Uterus (tissue), 2 donors: ENCODE results near the gene CIRBP.

Experiments used
- POLR2A ChIP-seq, 2 donors: fragments of 450-650 bp; IDR thresholded peaks; one replicate each; pipeline ENCODE4 v1.6.1; 2016; ENCODE audit warnings: antibody characterized with exemption in 2 of 2, mild to moderate bottlenecking in 1 of 2, moderate library complexity in 1 of 2
- TF ChIP-seq, protein P1 (sequence below), 4 experiments: fragments of 200-600 bp in 2 of 4; fragments of 450-650 bp in 2 of 4; sonication (generic) in 2 of 4; IDR thresholded peaks; one replicate each; pipeline ENCODE4 v1.5.1; 2016 to 2019; ENCODE audit warnings: antibody characterized with exemption in 4 of 4, mild to moderate bottlenecking in 2 of 4, moderate library complexity in 1 of 4

DNA sequence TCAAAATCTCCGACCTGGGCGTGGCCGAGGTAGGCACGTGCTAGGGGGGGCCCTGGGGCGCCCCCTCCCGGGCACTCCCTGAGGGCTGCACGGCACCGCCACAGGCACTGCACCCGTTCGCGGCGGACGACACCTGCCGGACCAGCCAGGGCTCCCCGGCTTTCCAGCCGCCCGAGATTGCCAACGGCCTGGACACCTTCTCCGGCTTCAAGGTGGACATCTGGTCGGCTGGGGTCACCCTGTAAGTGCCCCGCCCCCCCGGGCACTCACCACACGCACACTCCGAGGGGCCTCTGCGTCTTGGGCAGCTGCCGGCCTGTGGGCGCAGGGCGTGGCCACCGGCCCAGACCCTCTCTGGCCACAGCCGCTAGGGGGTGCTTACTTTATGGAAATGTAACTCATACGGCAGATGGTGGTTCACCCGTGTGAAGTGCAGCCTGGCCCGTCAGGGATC, 48.6 kb upstream of the CIRBP start:
- TF ChIP-seq, protein P1, sequence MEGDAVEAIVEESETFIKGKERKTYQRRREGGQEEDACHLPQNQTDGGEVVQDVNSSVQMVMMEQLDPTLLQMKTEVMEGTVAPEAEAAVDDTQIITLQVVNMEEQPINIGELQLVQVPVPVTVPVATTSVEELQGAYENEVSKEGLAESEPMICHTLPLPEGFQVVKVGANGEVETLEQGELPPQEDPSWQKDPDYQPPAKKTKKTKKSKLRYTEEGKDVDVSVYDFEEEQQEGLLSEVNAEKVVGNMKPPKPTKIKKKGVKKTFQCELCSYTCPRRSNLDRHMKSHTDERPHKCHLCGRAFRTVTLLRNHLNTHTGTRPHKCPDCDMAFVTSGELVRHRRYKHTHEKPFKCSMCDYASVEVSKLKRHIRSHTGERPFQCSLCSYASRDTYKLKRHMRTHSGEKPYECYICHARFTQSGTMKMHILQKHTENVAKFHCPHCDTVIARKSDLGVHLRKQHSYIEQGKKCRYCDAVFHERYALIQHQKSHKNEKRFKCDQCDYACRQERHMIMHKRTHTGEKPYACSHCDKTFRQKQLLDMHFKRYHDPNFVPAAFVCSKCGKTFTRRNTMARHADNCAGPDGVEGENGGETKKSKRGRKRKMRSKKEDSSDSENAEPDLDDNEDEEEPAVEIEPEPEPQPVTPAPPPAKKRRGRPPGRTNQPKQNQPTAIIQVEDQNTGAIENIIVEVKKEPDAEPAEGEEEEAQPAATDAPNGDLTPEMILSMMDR (IDR thresholded peaks at IDR 0.05): no peak
- TF ChIP-seq POLR2A (IDR thresholded peaks at IDR 0.05): no peak
